Cardiac muscle cell (in vitro differentiated cells and primary cell): ENCODE measurements around the gene IP6K3. TPM values are rescaled to one million over a fixed set of nuclear protein-coding genes. Genes with fewer than 3 reads are reported as not detected.

Experiments
- DNase-seq, 2 donors: peaks; one replicate each; pipeline versions ENCODE4 v3.0.0 to v3.0.0-alpha.2; 2010 to 2017; ENCODE audit warnings: low read depth in 1 of 2, low spot score in 1 of 2
- H3K27ac ChIP-seq: fragments of 200-600 bp; sonication (generic); 2 replicates; pipeline ENCODE4 v1.5.1; 2016
- H3K27me3 ChIP-seq: fragments of 200-600 bp; sonication (generic); 2 replicates; pipeline ENCODE4 v1.6.0; 2016; ENCODE audit warnings: control low read depth
- H3K36me3 ChIP-seq: fragments of 200-600 bp; sonication (generic); 2 replicates; pipeline ENCODE4 v1.5.1; 2016; ENCODE audit warnings: control low read depth
- H3K4me1 ChIP-seq: fragments of 200-600 bp; sonication (generic); 2 replicates; pipeline ENCODE4 v1.8.1; 2017; ENCODE audit warnings: low read depth, mild to moderate bottlenecking, mixed run types
- H3K4me3 ChIP-seq: fragments of 200-600 bp; sonication (generic); 2 replicates; pipeline ENCODE4 v1.5.1; 2016; ENCODE audit warnings: mild to moderate bottlenecking
- H3K9me3 ChIP-seq: fragments of 200-600 bp; sonication (generic); 2 replicates; pipeline ENCODE4 v1.5.1; 2017; ENCODE audit warnings: low read depth, mild to moderate bottlenecking, control low read depth
- CTCF ChIP-seq: IDR thresholded peaks from 2 replicates; pipeline ENCODE4 v1.5.1; 2012; ENCODE audit warnings: low read depth, mild to moderate bottlenecking, low read length
- polyA plus RNA-seq: library from polyadenylated mRNA; unstranded; fragments of >200 nt; fragmentation: Nextera tagmentation; extraction: Ambion mirVana; gene quantifications from 2 replicates; pipeline ENCODE4 v1.2.1, GENCODE V29; 2016
- total RNA-seq: library from RNA; depleted of rRNA; stranded (reverse); fragments of >200 nt; gene quantifications from 2 replicates; pipeline ENCODE4 v1.2.3, GENCODE V29; 2016

The IP6K3 gene
- total and polyA plus RNA-seq, 2 experiments from 2014 or later = 2.9 to 5.0 TPM

DNA sequence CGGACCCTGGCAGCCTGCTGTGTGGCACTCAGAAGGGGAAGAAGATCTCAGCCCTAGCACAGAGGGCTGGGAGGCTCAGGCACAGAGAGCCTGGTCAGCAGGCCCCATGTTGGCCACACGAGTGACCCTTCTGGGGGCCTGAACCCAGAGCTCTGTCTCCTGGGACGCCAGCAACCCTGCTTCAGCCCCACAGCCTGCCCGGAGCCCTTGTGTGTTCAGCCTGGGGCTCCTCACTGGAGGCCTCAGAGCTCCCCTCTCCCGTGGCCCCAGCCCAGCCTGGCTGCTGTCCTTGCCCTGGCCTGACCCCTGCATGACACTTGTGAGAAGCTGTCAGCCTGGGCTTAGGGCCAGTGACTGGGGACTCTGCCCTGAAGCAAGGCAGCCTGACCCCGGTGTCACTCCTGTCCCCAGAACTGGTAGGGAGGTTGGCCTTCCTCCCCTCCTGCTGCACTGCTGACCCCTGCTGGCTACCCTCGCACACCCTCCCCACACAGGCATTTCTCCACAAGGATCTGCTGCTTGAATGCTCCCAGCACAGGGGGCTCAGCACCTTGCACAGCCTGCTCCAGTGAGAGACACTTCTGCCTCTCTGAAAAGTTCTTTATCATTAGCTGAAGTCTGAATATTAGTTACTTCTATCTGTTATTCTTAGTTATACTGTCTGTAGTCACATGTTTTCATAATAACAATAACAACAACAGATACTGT lies 15.4 kb upstream of the IP6K3 start:
- H3K27ac ChIP-seq = peak overlapping the region; percentile 74
- no peak overlapping the region for H3K4me3 ChIP-seq
- peaks cover 13% of the 10 kb centered on the region for H3K4me1 ChIP-seq
- no peaks in the 10 kb centered on the region for H3K27me3 ChIP-seq
- TF ChIP-seq CTCF = peak; percentile 69
- no peaks in the 10 kb centered on the region for H3K36me3 ChIP-seq
- H3K9me3 ChIP-seq = no peaks in the 10 kb centered on the region
- peak; percentile 61 to 82 for DNase-seq

- TF ChIP-seq CTCF = no peak
- H3K9me3 ChIP-seq = no peaks in the 10 kb centered on the region
- no peak overlapping the region for H3K4me3 ChIP-seq
- H3K27ac ChIP-seq = peak overlapping the region; percentile 74
- H3K27me3 ChIP-seq = no peaks in the 10 kb centered on the region
- H3K4me1 ChIP-seq = peaks cover 13% of the 10 kb centered on the region
- no peaks in the 10 kb centered on the region for H3K36me3 ChIP-seq
- DNase-seq = no peak
These were observed 14.8 kb upstream of the IP6K3 start for GRCh38 chr6:33761581-33761921.

DNA sequence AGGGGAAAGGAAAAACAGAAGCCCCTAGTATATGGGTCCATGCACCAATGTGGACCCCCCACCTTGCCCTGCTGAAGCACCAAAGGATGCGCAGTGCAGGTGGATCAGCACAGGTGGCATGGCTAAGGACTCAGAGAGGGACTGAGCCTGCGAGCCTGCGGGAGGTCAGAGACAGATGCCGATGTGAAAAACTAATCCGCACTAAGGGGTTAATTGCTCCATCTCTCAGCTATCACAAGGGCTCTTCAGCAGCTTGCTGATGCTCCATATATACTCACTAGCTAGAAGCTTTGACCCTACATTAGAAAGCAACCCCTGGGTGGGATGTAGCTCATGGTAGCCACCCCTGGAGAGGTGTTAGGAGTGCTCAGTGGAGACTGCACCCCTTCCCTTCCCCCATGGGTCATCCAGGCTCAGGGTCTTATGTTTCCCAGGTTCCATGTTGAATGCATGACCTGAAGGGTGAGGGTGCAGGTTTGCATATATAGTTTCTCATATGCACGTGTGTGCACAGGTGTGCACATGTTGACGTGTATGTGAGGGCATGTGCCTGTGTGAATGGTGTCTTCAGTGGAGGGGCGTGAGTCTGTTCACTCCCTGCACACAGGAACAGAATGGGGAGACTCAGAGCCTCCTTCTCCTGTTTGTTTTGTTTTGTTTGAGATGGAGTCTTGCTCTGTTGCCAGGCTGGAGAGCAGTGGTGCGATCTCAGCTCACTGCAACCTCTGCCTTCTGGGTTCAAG lies 13.4 kb upstream of the IP6K3 start:
- TF ChIP-seq CTCF = no peak
- H3K27me3 ChIP-seq = no peaks in the 10 kb centered on the region
- no peaks in the 10 kb centered on the region for H3K36me3 ChIP-seq
- DNase-seq = no peak
- H3K9me3 ChIP-seq = no peaks in the 10 kb centered on the region
- H3K4me1 ChIP-seq = peaks cover 16% of the 10 kb centered on the region
- H3K27ac ChIP-seq = no peak overlapping the region
- H3K4me3 ChIP-seq = no peak overlapping the region

GRCh38 chr6:33758815-33759216 lies 12.1 kb upstream of the IP6K3 start:
- no peak overlapping the region for H3K4me3 ChIP-seq
- no peaks in the 10 kb centered on the region for H3K36me3 ChIP-seq
- no peaks in the 10 kb centered on the region for H3K27me3 ChIP-seq
- H3K27ac ChIP-seq = no peak overlapping the region
- TF ChIP-seq CTCF = no peak
- peaks cover 17% of the 10 kb centered on the region for H3K4me1 ChIP-seq
- DNase-seq = no peak
- H3K9me3 ChIP-seq = no peaks in the 10 kb centered on the region

- Histone ChIP-seq H3K36me3 (no peaks in the 10 kb centered on the region), H3K27me3 (no peaks in the 10 kb centered on the region), H3K27ac (no peak overlapping the region), H3K4me1 (peaks cover 17% of the 10 kb centered on the region), H3K9me3 (no peaks in the 10 kb centered on the region), H3K4me3 (no peak overlapping the region)
- no peak for TF ChIP-seq CTCF
- no peak for DNase-seq
These were observed 11.2 kb upstream of the IP6K3 start for GRCh38 chr6:33757906-33758305.
